Right cardiac atrium (tissue), 5 donors: Measurements from ENCODE around the gene SLC10A7. TPM values are rescaled to one million over a fixed set of nuclear protein-coding genes. Genes with fewer than 3 reads are reported as not detected.

Source experiments
- ATAC-seq, 2 donors: fragments of 200-7000 bp; cut with Tn5 transposase; one replicate each; pipeline versions ENCODE4 v1.8.0 to v1.9.1; 2020; ENCODE audit warnings: moderate library complexity in 2 of 2, mild to moderate bottlenecking in 1 of 2
- DNase-seq, 3 donors: peaks; one replicate each; pipeline ENCODE4 v3.0.0-alpha.2; 2020
- H3K27ac ChIP-seq: one replicate; pipeline ENCODE4 v1.5.1; 2013; ENCODE audit warnings: mild to moderate bottlenecking, low read length, control low read depth, moderate library complexity
- H3K27me3 ChIP-seq: one replicate; pipeline ENCODE4 v1.6.1; 2013; ENCODE audit not compliant: control insufficient read depth, insufficient read depth
- H3K4me1 ChIP-seq: one replicate; pipeline ENCODE4 v1.6.1; 2013; ENCODE audit warnings: low read length; ENCODE audit not compliant: control insufficient read depth, insufficient read depth
- H3K4me3 ChIP-seq: one replicate; pipeline ENCODE4 v1.5.1; 2013; ENCODE audit warnings: low read length, control low read depth
- H3K9me3 ChIP-seq: one replicate; pipeline ENCODE4 v1.6.1; 2013; ENCODE audit warnings: low read length; ENCODE audit not compliant: control insufficient read depth
- WGBS: extraction: QIAGEN DNeasy Blood & Tissue Kit; methylation state at CpG from one replicate; pipeline ENCODE4 v1.1.7; 2013; 5-methylcytosine and 5-hydroxymethylcytosine counted together
- intact Hi-C, 4 donors: fragments of 100-400 bp; cut with DNase I; formaldehyde crosslinking; loops; one replicate each; pipeline versions ENCODE4 v1.11.0 to v1.14.0; 2022 to 2023
- polyA plus RNA-seq: library from polyadenylated mRNA; stranded (reverse); fragments of 200-250 nt; gene quantifications from one replicate; pipeline ENCODE4 v1.2.3, GENCODE V29; 2013
- total RNA-seq, 4 donors: library from RNA; stranded (reverse); fragmentation: NEBNext Ultra II Directional; extraction: Animal tissue kit (Norgen Biotek cat#: 25700); gene quantifications; one replicate each; pipeline ENCODE4 v1.2.1, GENCODE V29; 2021
- donor health status: healthy with polysubstance abuse.
- donor health status: DM: no; HTN: yes; CAD: no.
- donor health status: DM: no; HTN: no; CAD: no.
- donor health status: DM: no; HTN: yes; CAD: no; lungs with severe emphysema.
- donor health status: DM: yes; HTN: yes; CAD: no.

SLC10A7 gene
- total and polyA plus RNA-seq, 5 donors, result 1.8 to 10.7 (median 5.3) TPM

- WGBS, result 80% methylated on average over 5 of the region's 5 CpGs
- ATAC-seq (no peak), DNase-seq (peak in 1 of 3 donors; percentile 34)
- H3K4me3 ChIP-seq, result no peak overlapping the region
- intact Hi-C loops, result no loop called here
- H3K27ac ChIP-seq, result no peak overlapping the region
- H3K4me1 ChIP-seq, result no peaks in the 10 kb centered on the region
- H3K9me3 ChIP-seq, result no peaks in the 10 kb centered on the region
- H3K27me3 ChIP-seq, result no peaks in the 10 kb centered on the region
Observed at GRCh38 chr4:146308951-146309350, 212.8 kb downstream of the SLC10A7 start.

- ATAC-seq (no peak), DNase-seq (no peak)
- Histone ChIP-seq H3K27me3 (no peaks in the 10 kb centered on the region), H3K4me1 (no peaks in the 10 kb centered on the region), H3K9me3 (no peaks in the 10 kb centered on the region), H3K4me3 (no peak overlapping the region), H3K27ac (no peak overlapping the region)
- WGBS, result 94% methylated on average over 2 of the region's 2 CpGs
- intact Hi-C loops, result no loop called here
Observed at GRCh38 chr4:146302822-146303221, 218.9 kb downstream of the SLC10A7 start.

GRCh38 chr4:146299607-146300006 lies 222.1 kb downstream of the SLC10A7 start:
- Histone ChIP-seq H3K4me3 (no peak overlapping the region), H3K27ac (no peak overlapping the region), H3K4me1 (no peaks in the 10 kb centered on the region), H3K9me3 (no peaks in the 10 kb centered on the region), H3K27me3 (no peaks in the 10 kb centered on the region)
- ATAC-seq, result no peak
- over 99% methylated on average over 3 of the region's 3 CpGs for WGBS
- DNase-seq, result no peak
- intact Hi-C loops, result no loop called here

- intact Hi-C loops, result no loop called here
- ATAC-seq (no peak), DNase-seq (no peak)
- WGBS, result 89% methylated on average over 2 of the region's 2 CpGs
- H3K27ac ChIP-seq, result no peak overlapping the region
- H3K4me3 ChIP-seq, result no peak overlapping the region
- H3K27me3 ChIP-seq, result no peaks in the 10 kb centered on the region
- H3K9me3 ChIP-seq, result no peaks in the 10 kb centered on the region
- no peaks in the 10 kb centered on the region for H3K4me1 ChIP-seq
Observed at GRCh38 chr4:146294776-146295175, 227.0 kb downstream of the SLC10A7 start.

- H3K4me1 ChIP-seq, result no peaks in the 10 kb centered on the region
- no peak overlapping the region for H3K27ac ChIP-seq
- intact Hi-C loops, result no loop called here
- H3K4me3 ChIP-seq, result no peak overlapping the region
- ATAC-seq, result no peak
- WGBS, result 83% methylated on average over 2 of the region's 2 CpGs
- DNase-seq, result no peak
- no peaks in the 10 kb centered on the region for H3K9me3 ChIP-seq
- no peaks in the 10 kb centered on the region for H3K27me3 ChIP-seq
Observed at GRCh38 chr4:146292508-146292907, 229.2 kb downstream of the SLC10A7 start.

GRCh38 chr4:146291313-146291712 lies 230.4 kb downstream of the SLC10A7 start:
- ATAC-seq, result no peak
- no peak for DNase-seq
- Histone ChIP-seq H3K27me3 (no peaks in the 10 kb centered on the region), H3K4me1 (no peaks in the 10 kb centered on the region), H3K9me3 (no peaks in the 10 kb centered on the region), H3K27ac (no peak overlapping the region), H3K4me3 (no peak overlapping the region)
- intact Hi-C loops, result no loop called here
- 94% methylated on average over 1 of the region's 1 CpG for WGBS

GRCh38 chr4:146288193-146288592 lies 233.5 kb downstream of the SLC10A7 start:
- intact Hi-C loops, result no loop called here
- Histone ChIP-seq H3K27ac (no peak overlapping the region), H3K9me3 (no peaks in the 10 kb centered on the region), H3K4me1 (no peaks in the 10 kb centered on the region), H3K4me3 (no peak overlapping the region), H3K27me3 (no peaks in the 10 kb centered on the region)
- ATAC-seq (no peak), DNase-seq (no peak)
- WGBS, result 68% methylated on average over 4 of the region's 4 CpGs

GRCh38 chr4:146285037-146285436 lies 236.7 kb downstream of the SLC10A7 start:
- Histone ChIP-seq H3K9me3 (no peaks in the 10 kb centered on the region), H3K27me3 (no peaks in the 10 kb centered on the region), H3K27ac (no peak overlapping the region), H3K4me1 (no peaks in the 10 kb centered on the region), H3K4me3 (no peak overlapping the region)
- ATAC-seq (no peak), DNase-seq (no peak)
- intact Hi-C loops, result no loop called here

- Histone ChIP-seq H3K9me3 (no peaks in the 10 kb centered on the region), H3K4me3 (no peak overlapping the region), H3K27ac (no peak overlapping the region), H3K27me3 (no peaks in the 10 kb centered on the region), H3K4me1 (peaks cover 2% of the 10 kb centered on the region)
- ATAC-seq (peak in 1 of 2 donors; percentile 20), DNase-seq (no peak)
- intact Hi-C loops, result no loop called here
- 42% methylated on average over 3 of the region's 3 CpGs for WGBS
Observed at GRCh38 chr4:146283758-146284651, 237.7 kb downstream of the SLC10A7 start.

- no peak overlapping the region for H3K27ac ChIP-seq
- DNase-seq (no peak), ATAC-seq (peak; percentile 65 to 69)
- H3K4me1 ChIP-seq, result peaks cover 2% of the 10 kb centered on the region
- intact Hi-C loops, result no loop called here
- H3K9me3 ChIP-seq, result no peaks in the 10 kb centered on the region
- no peak overlapping the region for H3K4me3 ChIP-seq
- no peaks in the 10 kb centered on the region for H3K27me3 ChIP-seq
Observed at GRCh38 chr4:146282657-146283056, 239.1 kb downstream of the SLC10A7 start.

- Histone ChIP-seq H3K27me3 (no peaks in the 10 kb centered on the region), H3K4me3 (no peak overlapping the region), H3K9me3 (no peaks in the 10 kb centered on the region), H3K27ac (no peak overlapping the region), H3K4me1 (peaks cover 2% of the 10 kb centered on the region)
- ATAC-seq (no peak), DNase-seq (no peak)
- intact Hi-C loops, result no loop called here
- 45% methylated on average over 1 of the region's 1 CpG for WGBS
Observed at GRCh38 chr4:146278986-146279385, 242.8 kb downstream of the SLC10A7 start.

- no peak for ATAC-seq
- intact Hi-C loops, result no loop called here
- Histone ChIP-seq H3K27ac (no peak overlapping the region), H3K4me3 (no peak overlapping the region), H3K27me3 (no peaks in the 10 kb centered on the region), H3K4me1 (peaks cover 2% of the 10 kb centered on the region), H3K9me3 (no peaks in the 10 kb centered on the region)
- DNase-seq, result no peak
Observed at GRCh38 chr4:146275370-146275769, 246.4 kb downstream of the SLC10A7 start.
